Ovary (tissue), 3 donors: Measurements from ENCODE around the gene C13orf46.

Experiments
- CTCF ChIP-seq, 3 donors: fragments of 450-650 bp in 2 of 3; fragments of 200-600 bp in 1 of 3; IDR thresholded peaks; one replicate each; pipeline versions ENCODE4 v1.5.1 to v1.8.0; 2016 to 2022; ENCODE audit warnings: antibody characterized with exemption in 3 of 3, mild to moderate bottlenecking in 1 of 3
- POLR2A ChIP-seq: fragments of 450-650 bp; IDR thresholded peaks from one replicate; pipeline ENCODE4 v1.6.1; 2017; ENCODE audit warnings: antibody characterized with exemption, mild to moderate bottlenecking, moderate library complexity
- donor health status: DM: no; HTN: no; CAD: no.

DNA sequence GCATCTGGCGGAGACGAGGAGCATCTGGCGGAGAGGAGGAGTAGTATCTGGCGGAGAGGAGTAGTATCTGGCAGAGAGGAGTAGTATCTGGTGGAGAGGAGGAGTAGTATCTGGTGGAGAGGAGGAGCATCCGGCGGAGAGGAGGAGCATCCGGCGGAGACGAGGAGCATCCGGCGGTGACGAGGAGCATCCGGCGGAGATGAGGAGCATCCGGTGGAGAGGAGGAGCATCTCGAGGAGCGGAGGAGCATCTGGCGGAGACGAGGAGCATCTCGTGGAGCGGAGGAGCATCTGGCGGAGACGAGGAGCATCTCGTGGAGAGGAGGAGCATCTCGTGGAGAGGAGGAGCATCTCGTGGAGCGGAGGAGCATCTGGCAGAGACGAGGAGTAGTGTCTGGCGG, 18.6 kb downstream of the C13orf46 start:
- TF ChIP-seq CTCF (IDR thresholded peaks at IDR 0.05) = no peak
- no peak for TF ChIP-seq POLR2A
